G401 (cell line): Measurements from ENCODE around the gene CCL18. TPM values are rescaled to one million over a fixed set of nuclear protein-coding genes. Genes with fewer than 3 reads are reported as not detected.

Source experiments
- total RNA-seq: library from RNA; depleted of rRNA; stranded (reverse); fragments of >200 nt; shearing (Covaris generic); gene quantifications from 2 replicates; pipeline ENCODE4 v1.2.3, GENCODE V29; 2014; rRNA removed

The CCL18 gene
- total RNA-seq, 1 experiment from 2014 or later = not detected

Other genes with a start within 250 kb of the CCL18 start
- gene HEATR9, start 195.4 kb upstream of the CCL18 start, total RNA-seq = not detected in 2 replicates
- not detected in 2 replicates for gene CCL5, start 183.9 kb upstream of the CCL18 start, total RNA-seq
- gene RDM1, start 133.5 kb upstream of the CCL18 start, total RNA-seq = 2.2 and 4.7 TPM in 2 replicates
- gene LYZL6, start 120.6 kb upstream of the CCL18 start, total RNA-seq = not detected in 2 replicates
- not detected in 2 replicates for gene CCL16, start 82.8 kb upstream of the CCL18 start, total RNA-seq
- gene CCL14, start 77.5 kb upstream of the CCL18 start, total RNA-seq = not detected in 2 replicates
- gene CCL15, start 62.7 kb upstream of the CCL18 start, total RNA-seq = not detected in 2 replicates
- gene CCL23, start 46.3 kb upstream of the CCL18 start, total RNA-seq = not detected in 2 replicates
- not detected in 2 replicates for gene CCL3, start 25.9 kb downstream of the CCL18 start, total RNA-seq
- not detected in 2 replicates for gene CCL4, start 39.6 kb downstream of the CCL18 start, total RNA-seq
- not detected in 2 replicates for gene TBC1D3B, start 112.4 kb downstream of the CCL18 start, total RNA-seq
- gene CCL3L1, start 132.5 kb downstream of the CCL18 start, total RNA-seq = not detected in 2 replicates
- not detected in 2 replicates for gene CCL4L2, start 146.8 kb downstream of the CCL18 start, total RNA-seq
- not detected in 2 replicates for gene TBC1D3I, start 200.3 kb downstream of the CCL18 start, total RNA-seq